Measurements from ENCODE around the gene SPAG7. TPM values are rescaled to one million over a fixed set of nuclear protein-coding genes. Genes with fewer than 3 reads are reported as not detected.

The SPAG7 gene
- total RNA-seq, 1 experiment from 2014 or later, result 43.4 TPM

DNA sequence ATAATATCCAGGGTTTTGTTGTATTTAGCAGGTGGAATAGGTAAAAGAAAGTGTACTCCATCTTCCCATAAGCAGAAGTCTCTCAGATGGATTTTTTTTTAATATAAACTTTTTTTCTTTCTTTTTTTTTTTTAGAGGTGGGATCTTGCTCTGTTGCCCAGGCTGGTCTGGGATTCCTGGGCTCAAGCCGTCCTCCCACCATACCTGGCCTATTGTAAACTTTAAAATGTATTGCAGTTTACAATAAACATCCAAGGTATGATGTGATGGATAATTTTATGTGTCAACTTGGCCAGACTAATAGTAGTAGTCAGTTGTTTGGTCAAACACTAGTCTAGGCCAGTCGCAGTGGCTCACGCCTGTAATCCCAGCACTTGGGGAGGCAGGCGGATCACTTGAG lies 46.3 kb downstream of the SPAG7 start:
- intact Hi-C loops (cut with micrococcal nuclease; ENCODE audit: unreplicated experiment) (no loop called here), in situ Hi-C loops (cut with HindIII; ENCODE audit: low pct_unique_long_range_greater_than_20kb, low sequenced_read_pairs) (no loop called here)
- BruUV-seq (replicated peaks), result no TSS peak
- DNase-seq (ENCODE audit: low read depth, low spot score) (no peak), ATAC-seq (no peak)
- Histone ChIP-seq H3K27me3 (ENCODE audit: control insufficient read depth, insufficient read depth, low read length) (no peaks in the 10 kb centered on the region), H3K27ac (ENCODE audit: low read length) (no peak overlapping the region), H3K4me1 (ENCODE audit: control insufficient read depth, insufficient read depth, low read length) (no peaks in the 10 kb centered on the region), H3K4me3 (ENCODE audit: low read depth in 2 of 2, low read length in 2 of 2) (no peak overlapping the region), H3K36me3 (ENCODE audit: control insufficient read depth, insufficient read depth, low read length) (no peaks in the 10 kb centered on the region), H3K9me3 (ENCODE audit: control insufficient read depth, insufficient read depth, low read depth, low read length) (no peaks in the 10 kb centered on the region)
- ChIA-PET CTCF (interaction anchor here (0.6 kb wide), 1 partner anchor 202 kb away, joined by 3 read pairs; no protein-coding TSS in a partner anchor), POLR2A (no interaction called here)
- TF ChIP-seq SIN3A (IDR thresholded peaks at IDR 0.05; ENCODE audit: borderline replicate concordance, insufficient read depth, low read depth, low read length) (no peak), POLR2AphosphoS5 (IDR thresholded peaks at IDR 0.05; ENCODE audit: low read depth, low read length) (no peak), TCF7L2 (IDR thresholded peaks at IDR 0.05; ENCODE audit: low read depth, low read length) (no peak)
- TF ChIP-seq, protein P1, sequence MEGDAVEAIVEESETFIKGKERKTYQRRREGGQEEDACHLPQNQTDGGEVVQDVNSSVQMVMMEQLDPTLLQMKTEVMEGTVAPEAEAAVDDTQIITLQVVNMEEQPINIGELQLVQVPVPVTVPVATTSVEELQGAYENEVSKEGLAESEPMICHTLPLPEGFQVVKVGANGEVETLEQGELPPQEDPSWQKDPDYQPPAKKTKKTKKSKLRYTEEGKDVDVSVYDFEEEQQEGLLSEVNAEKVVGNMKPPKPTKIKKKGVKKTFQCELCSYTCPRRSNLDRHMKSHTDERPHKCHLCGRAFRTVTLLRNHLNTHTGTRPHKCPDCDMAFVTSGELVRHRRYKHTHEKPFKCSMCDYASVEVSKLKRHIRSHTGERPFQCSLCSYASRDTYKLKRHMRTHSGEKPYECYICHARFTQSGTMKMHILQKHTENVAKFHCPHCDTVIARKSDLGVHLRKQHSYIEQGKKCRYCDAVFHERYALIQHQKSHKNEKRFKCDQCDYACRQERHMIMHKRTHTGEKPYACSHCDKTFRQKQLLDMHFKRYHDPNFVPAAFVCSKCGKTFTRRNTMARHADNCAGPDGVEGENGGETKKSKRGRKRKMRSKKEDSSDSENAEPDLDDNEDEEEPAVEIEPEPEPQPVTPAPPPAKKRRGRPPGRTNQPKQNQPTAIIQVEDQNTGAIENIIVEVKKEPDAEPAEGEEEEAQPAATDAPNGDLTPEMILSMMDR (IDR thresholded peaks at IDR 0.05), result no peak

DNA sequence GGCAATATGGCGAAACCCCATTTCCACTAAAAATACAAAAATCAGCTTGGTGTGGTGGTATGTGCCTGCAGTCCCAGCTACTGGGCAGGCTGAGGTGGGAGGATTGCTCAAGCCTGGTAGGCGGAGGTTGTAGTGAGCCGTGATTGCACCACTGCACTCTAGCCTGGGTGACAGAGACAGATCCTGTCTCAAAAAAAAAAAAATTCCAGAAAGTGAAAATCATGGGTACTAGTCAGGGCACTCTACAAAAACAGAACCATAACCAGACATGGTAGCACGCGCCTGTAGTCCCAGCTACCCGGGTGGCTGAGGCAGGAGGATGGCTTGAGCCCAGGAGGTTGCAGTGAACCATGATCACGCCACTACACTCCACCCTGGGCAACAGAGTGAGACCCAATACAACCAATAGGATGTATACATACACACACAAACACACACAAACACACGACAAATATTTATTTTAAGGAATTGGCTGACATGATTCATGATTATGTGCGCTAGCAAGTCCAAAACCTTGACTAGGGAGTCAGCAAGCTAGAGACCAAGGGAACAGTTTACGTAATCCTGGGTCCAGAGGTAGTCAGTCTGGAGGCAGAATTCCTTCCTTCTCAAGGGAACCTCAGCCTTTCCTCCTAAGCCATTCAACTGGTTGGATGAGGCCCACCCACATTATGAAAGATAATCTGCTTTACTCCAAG lies 47.1 kb downstream of the SPAG7 start:
- H3K4me3 ChIP-seq (ENCODE audit: low read depth in 2 of 2, low read length in 2 of 2), result no peak overlapping the region
- ChIA-PET POLR2A (no interaction called here), CTCF (interaction anchor here (0.6 kb wide), 1 partner anchor 202 kb away, joined by 3 read pairs; no protein-coding TSS in a partner anchor)
- in situ Hi-C loops (cut with HindIII; ENCODE audit: low pct_unique_long_range_greater_than_20kb, low sequenced_read_pairs), result no loop called here
- no peaks in the 10 kb centered on the region for H3K9me3 ChIP-seq (ENCODE audit: control insufficient read depth, insufficient read depth, low read depth, low read length)
- DNase-seq (ENCODE audit: low read depth, low spot score) (no peak), ATAC-seq (no peak)
- no peaks in the 10 kb centered on the region for H3K4me1 ChIP-seq (ENCODE audit: control insufficient read depth, insufficient read depth, low read length)
- TF ChIP-seq, protein P1 (IDR thresholded peaks at IDR 0.05), result no peak
- TF ChIP-seq SIN3A (IDR thresholded peaks at IDR 0.05; ENCODE audit: borderline replicate concordance, insufficient read depth, low read depth, low read length) (no peak), TCF7L2 (IDR thresholded peaks at IDR 0.05; ENCODE audit: low read depth, low read length) (no peak), POLR2AphosphoS5 (IDR thresholded peaks at IDR 0.05; ENCODE audit: low read depth, low read length) (no peak)
- TF ChIP-seq, protein P2, sequence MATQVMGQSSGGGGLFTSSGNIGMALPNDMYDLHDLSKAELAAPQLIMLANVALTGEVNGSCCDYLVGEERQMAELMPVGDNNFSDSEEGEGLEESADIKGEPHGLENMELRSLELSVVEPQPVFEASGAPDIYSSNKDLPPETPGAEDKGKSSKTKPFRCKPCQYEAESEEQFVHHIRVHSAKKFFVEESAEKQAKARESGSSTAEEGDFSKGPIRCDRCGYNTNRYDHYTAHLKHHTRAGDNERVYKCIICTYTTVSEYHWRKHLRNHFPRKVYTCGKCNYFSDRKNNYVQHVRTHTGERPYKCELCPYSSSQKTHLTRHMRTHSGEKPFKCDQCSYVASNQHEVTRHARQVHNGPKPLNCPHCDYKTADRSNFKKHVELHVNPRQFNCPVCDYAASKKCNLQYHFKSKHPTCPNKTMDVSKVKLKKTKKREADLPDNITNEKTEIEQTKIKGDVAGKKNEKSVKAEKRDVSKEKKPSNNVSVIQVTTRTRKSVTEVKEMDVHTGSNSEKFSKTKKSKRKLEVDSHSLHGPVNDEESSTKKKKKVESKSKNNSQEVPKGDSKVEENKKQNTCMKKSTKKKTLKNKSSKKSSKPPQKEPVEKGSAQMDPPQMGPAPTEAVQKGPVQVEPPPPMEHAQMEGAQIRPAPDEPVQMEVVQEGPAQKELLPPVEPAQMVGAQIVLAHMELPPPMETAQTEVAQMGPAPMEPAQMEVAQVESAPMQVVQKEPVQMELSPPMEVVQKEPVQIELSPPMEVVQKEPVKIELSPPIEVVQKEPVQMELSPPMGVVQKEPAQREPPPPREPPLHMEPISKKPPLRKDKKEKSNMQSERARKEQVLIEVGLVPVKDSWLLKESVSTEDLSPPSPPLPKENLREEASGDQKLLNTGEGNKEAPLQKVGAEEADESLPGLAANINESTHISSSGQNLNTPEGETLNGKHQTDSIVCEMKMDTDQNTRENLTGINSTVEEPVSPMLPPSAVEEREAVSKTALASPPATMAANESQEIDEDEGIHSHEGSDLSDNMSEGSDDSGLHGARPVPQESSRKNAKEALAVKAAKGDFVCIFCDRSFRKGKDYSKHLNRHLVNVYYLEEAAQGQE (IDR thresholded peaks at IDR 0.05; ENCODE audit: insufficient read depth in 1 of 2, low read depth in 2 of 2, low read length in 1 of 2), result no peak
- no TSS peak for BruUV-seq (replicated peaks)
- H3K27me3 ChIP-seq (ENCODE audit: control insufficient read depth, insufficient read depth, low read length), result no peaks in the 10 kb centered on the region
- intact Hi-C loops (cut with micrococcal nuclease; ENCODE audit: unreplicated experiment), result no loop called here
- H3K36me3 ChIP-seq (ENCODE audit: control insufficient read depth, insufficient read depth, low read length), result no peaks in the 10 kb centered on the region
- H3K27ac ChIP-seq (ENCODE audit: low read length), result no peak overlapping the region

Data from Panc1 (cell line).